KG1 (cell line): ENCODE results near the gene GNAS-AS1.
A peak's percentile ranks its signal among the peaks of the same experiment; 100 is the strongest.

ENCODE experiments used
- DNase-seq: peaks from one replicate; lab custom pipeline; 2025; lab: John Stamatoyannopoulos, UW

Gene GNAS-AS1

GRCh38 chr20:58850693-58851174 lies at the start of gene GNAS-AS1:
Gene GNAS-AS1, minus strand, starts transcription at chr20:58850902.
- DNase-seq = no peak

GRCh38 chr20:58900397-58900796 lies 49.7 kb upstream of the GNAS-AS1 start:
- DNase-seq = no peak

- DNase-seq = no peak
Observed at GRCh38 chr20:58899512-58899911, 48.8 kb upstream of the GNAS-AS1 start.

GRCh38 chr20:58898629-58899408 lies 48.1 kb upstream of the GNAS-AS1 start:
- no peak for DNase-seq

- DNase-seq = no peak
Observed at GRCh38 chr20:58897488-58897887, 46.8 kb upstream of the GNAS-AS1 start.

- DNase-seq = no peak
Observed at GRCh38 chr20:58896820-58897219, 46.1 kb upstream of the GNAS-AS1 start.

- no peak for DNase-seq
Observed at GRCh38 chr20:58895448-58896180, 44.9 kb upstream of the GNAS-AS1 start.

- no peak for DNase-seq
Observed at GRCh38 chr20:58894652-58895447, 44.1 kb upstream of the GNAS-AS1 start.

- no peak for DNase-seq
Observed at GRCh38 chr20:58893355-58894120, 42.8 kb upstream of the GNAS-AS1 start.

- DNase-seq = no peak
Observed at GRCh38 chr20:58892932-58893224, 42.2 kb upstream of the GNAS-AS1 start.

- DNase-seq = peak; percentile 41
Observed at GRCh38 chr20:58892141-58892931, 41.6 kb upstream of the GNAS-AS1 start.

- DNase-seq = no peak
Observed at GRCh38 chr20:58891718-58892140, 41.0 kb upstream of the GNAS-AS1 start.

GRCh38 chr20:58891086-58891717 lies 40.5 kb upstream of the GNAS-AS1 start:
- no peak for DNase-seq

- DNase-seq = peak; percentile 47
Observed at GRCh38 chr20:58890518-58891085, 39.9 kb upstream of the GNAS-AS1 start.

GRCh38 chr20:58889798-58890517 lies 39.3 kb upstream of the GNAS-AS1 start:
- DNase-seq = no peak

GRCh38 chr20:58889334-58889760 lies 38.6 kb upstream of the GNAS-AS1 start:
- DNase-seq = no peak

- DNase-seq = no peak
Observed at GRCh38 chr20:58888521-58889333, 38.0 kb upstream of the GNAS-AS1 start.

- no peak for DNase-seq
Observed at GRCh38 chr20:58888103-58888502, 37.4 kb upstream of the GNAS-AS1 start.

GRCh38 chr20:58886546-58886945 lies 35.8 kb upstream of the GNAS-AS1 start:
- DNase-seq = no peak
